ENCODE data around the gene LCN10.

DNA sequence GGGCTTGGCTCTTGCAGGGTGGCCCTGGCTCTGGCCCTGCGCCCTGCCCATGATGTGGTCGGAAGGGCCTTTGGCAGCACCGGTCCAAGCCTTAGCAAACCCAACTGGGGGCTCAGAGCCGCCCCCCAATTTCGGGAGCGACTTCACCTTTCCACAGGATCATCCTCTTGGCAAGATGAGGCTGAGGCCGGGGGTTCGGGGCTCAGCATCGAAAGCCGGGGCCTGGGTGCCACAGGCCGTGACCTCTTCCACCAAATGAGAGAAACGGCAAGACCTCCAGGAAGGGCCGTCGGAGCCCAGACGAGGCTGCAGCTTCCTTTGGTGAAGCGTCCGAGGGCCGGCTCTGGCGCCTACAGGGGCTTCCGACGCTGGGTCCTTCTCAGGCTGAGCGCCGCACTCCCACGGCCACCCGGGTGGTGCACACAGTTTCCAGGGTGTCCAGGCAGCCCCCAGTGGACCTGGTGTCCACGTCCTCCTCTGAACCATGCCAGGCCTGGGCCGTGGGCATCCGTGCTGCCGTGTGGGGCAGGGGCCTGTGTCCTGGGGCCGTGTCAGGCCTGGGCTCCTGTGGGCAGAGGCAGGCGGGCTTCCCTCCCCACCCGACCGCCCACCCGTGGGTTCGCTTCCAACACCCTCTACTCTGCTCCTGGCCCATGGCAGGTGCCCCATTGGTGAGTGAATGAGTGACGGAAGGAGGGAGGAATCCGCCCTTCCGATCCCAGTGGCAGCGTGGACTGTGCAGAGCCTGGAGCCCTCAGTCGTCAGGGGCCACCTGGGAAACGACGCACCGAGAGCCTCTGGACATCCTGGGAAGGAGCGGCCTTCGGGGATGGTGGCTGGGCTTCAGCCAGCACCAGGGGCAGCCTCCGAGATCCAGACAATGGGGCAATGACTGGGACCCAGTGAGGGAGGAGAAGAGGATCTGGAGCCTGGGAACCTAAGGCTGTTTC is 50.3 kb downstream of the LCN10 start:
- no peak for TF ChIP-seq KLF9 (CRISPR knock-in tag; IDR thresholded peaks at IDR 0.05; ENCODE audit: low read depth)
- no peak for TF ChIP-seq SP1 (IDR thresholded peaks at IDR 0.05)
- TF ChIP-seq SP1 (CRISPR knock-in tag; IDR thresholded peaks at IDR 0.05): no peak
- TF ChIP-seq, protein P1, sequence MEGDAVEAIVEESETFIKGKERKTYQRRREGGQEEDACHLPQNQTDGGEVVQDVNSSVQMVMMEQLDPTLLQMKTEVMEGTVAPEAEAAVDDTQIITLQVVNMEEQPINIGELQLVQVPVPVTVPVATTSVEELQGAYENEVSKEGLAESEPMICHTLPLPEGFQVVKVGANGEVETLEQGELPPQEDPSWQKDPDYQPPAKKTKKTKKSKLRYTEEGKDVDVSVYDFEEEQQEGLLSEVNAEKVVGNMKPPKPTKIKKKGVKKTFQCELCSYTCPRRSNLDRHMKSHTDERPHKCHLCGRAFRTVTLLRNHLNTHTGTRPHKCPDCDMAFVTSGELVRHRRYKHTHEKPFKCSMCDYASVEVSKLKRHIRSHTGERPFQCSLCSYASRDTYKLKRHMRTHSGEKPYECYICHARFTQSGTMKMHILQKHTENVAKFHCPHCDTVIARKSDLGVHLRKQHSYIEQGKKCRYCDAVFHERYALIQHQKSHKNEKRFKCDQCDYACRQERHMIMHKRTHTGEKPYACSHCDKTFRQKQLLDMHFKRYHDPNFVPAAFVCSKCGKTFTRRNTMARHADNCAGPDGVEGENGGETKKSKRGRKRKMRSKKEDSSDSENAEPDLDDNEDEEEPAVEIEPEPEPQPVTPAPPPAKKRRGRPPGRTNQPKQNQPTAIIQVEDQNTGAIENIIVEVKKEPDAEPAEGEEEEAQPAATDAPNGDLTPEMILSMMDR (CRISPR knock-in tag; IDR thresholded peaks at IDR 0.05): no peak
- no peak for TF ChIP-seq SRSF4 (IDR thresholded peaks at IDR 0.05; ENCODE audit: low read depth, low read length, poor library complexity, severe bottlenecking)
- no peak for TF ChIP-seq KLF6 (CRISPR knock-in tag; IDR thresholded peaks at IDR 0.05)
- TF ChIP-seq, protein P2, sequence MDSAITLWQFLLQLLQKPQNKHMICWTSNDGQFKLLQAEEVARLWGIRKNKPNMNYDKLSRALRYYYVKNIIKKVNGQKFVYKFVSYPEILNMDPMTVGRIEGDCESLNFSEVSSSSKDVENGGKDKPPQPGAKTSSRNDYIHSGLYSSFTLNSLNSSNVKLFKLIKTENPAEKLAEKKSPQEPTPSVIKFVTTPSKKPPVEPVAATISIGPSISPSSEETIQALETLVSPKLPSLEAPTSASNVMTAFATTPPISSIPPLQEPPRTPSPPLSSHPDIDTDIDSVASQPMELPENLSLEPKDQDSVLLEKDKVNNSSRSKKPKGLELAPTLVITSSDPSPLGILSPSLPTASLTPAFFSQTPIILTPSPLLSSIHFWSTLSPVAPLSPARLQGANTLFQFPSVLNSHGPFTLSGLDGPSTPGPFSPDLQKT (CRISPR knock-in tag; IDR thresholded peaks at IDR 0.05; ENCODE audit: borderline replicate concordance): no peak
- TF ChIP-seq, protein P3, sequence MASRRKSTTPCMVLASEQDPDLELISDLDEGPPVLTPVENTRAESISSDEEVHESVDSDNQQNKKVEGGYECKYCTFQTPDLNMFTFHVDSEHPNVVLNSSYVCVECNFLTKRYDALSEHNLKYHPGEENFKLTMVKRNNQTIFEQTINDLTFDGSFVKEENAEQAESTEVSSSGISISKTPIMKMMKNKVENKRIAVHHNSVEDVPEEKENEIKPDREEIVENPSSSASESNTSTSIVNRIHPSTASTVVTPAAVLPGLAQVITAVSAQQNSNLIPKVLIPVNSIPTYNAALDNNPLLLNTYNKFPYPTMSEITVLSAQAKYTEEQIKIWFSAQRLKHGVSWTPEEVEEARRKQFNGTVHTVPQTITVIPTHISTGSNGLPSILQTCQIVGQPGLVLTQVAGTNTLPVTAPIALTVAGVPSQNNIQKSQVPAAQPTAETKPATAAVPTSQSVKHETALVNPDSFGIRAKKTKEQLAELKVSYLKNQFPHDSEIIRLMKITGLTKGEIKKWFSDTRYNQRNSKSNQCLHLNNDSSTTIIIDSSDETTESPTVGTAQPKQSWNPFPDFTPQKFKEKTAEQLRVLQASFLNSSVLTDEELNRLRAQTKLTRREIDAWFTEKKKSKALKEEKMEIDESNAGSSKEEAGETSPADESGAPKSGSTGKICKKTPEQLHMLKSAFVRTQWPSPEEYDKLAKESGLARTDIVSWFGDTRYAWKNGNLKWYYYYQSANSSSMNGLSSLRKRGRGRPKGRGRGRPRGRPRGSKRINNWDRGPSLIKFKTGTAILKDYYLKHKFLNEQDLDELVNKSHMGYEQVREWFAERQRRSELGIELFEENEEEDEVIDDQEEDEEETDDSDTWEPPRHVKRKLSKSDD (CRISPR knock-in tag; IDR thresholded peaks at IDR 0.05; ENCODE audit: low read depth): no peak
- TF ChIP-seq ZNF777 (CRISPR knock-in tag; IDR thresholded peaks at IDR 0.05): no peak
- TF ChIP-seq, protein P4, sequence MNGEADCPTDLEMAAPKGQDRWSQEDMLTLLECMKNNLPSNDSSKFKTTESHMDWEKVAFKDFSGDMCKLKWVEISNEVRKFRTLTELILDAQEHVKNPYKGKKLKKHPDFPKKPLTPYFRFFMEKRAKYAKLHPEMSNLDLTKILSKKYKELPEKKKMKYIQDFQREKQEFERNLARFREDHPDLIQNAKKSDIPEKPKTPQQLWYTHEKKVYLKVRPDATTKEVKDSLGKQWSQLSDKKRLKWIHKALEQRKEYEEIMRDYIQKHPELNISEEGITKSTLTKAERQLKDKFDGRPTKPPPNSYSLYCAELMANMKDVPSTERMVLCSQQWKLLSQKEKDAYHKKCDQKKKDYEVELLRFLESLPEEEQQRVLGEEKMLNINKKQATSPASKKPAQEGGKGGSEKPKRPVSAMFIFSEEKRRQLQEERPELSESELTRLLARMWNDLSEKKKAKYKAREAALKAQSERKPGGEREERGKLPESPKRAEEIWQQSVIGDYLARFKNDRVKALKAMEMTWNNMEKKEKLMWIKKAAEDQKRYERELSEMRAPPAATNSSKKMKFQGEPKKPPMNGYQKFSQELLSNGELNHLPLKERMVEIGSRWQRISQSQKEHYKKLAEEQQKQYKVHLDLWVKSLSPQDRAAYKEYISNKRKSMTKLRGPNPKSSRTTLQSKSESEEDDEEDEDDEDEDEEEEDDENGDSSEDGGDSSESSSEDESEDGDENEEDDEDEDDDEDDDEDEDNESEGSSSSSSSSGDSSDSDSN (CRISPR knock-in tag; IDR thresholded peaks at IDR 0.05): no peak
- TF ChIP-seq, protein P5, sequence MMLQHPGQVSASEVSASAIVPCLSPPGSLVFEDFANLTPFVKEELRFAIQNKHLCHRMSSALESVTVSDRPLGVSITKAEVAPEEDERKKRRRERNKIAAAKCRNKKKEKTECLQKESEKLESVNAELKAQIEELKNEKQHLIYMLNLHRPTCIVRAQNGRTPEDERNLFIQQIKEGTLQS (CRISPR knock-in tag; IDR thresholded peaks at IDR 0.05): no peak
- no peak for TF ChIP-seq FOSL1 (CRISPR knock-in tag; IDR thresholded peaks at IDR 0.05; ENCODE audit: borderline replicate concordance)
